Activated naive CD4-positive, alpha-beta T cell treated with anti-CD3 and anti-CD28 coated beads, Interleukin-2, amount 10 ng/mL, durations not matched to agents 7 days and 5 days (primary cell): Measurements from ENCODE around the gene SOX11.

Source experiments
- CTCF ChIA-PET: fragments of 350-600 bp; sonication (Branson Sonifier 250); formaldehyde crosslinking; loops from one replicate; lab custom pipeline; 2021; ENCODE audit warnings: antibody characterized with exemption; lab: Charles Lee
- DNase-seq: peaks from one replicate; pipeline ENCODE4 v3.0.0-alpha.2; 2020
- H3K27ac Mint-ChIP-seq: one replicate; pipeline ENCODE4 v1.8.0; 2021; ENCODE audit warnings: mild to moderate bottlenecking, moderate library complexity, mixed read lengths
- H3K27me3 Mint-ChIP-seq: one replicate; pipeline ENCODE4 v1.8.0; 2021; ENCODE audit warnings: mild to moderate bottlenecking, mixed read lengths
- H3K36me3 Mint-ChIP-seq: one replicate; pipeline ENCODE4 v1.8.0; 2021; ENCODE audit warnings: mixed read lengths
- H3K4me1 Mint-ChIP-seq: one replicate; pipeline ENCODE4 v1.8.0; 2021; ENCODE audit warnings: mixed read lengths
- H3K4me3 Mint-ChIP-seq: one replicate; pipeline ENCODE4 v1.8.0; 2021; ENCODE audit warnings: mild to moderate bottlenecking, moderate library complexity, mixed read lengths
- H3K9me3 Mint-ChIP-seq: one replicate; pipeline ENCODE4 v1.8.0; 2021; ENCODE audit warnings: mixed read lengths

Gene SOX11

DNA sequence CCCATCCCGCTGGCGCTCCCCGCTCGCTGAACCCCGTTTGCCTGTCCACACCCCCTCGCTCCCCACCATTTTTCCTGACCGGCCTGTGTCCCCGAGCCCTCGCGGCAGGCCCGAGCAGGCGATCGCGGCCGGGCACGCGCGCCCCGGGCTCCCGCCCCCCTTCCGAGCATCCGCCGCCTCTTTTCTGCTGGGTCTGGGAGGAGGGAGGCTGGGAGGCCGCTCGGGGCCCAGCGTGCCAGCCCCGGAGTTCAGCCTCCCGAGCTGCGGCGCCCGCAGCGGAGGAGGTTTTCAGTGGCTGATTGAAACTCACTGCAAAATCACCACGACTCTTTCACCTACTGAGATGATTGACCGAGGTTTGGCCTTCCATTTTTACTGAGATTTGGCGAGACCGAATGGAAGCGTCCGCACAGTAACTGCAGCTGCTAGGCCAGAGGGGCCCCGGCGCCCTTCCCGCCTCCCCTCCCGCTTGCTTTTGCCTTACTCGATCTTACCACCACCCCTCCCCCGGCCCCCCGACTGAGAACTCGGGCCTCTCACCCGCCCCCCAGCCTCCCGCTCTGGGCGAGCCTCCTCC is 4.8 kb downstream of the SOX11 start:
- Mint-ChIP-seq H3K4me1 (peaks cover 10% of the 10 kb centered on the region), H3K27ac (no peak overlapping the region), H3K27me3 (peaks cover 58% of the 10 kb centered on the region), H3K4me3 (no peak overlapping the region), H3K36me3 (peaks cover 4% of the 10 kb centered on the region), H3K9me3 (no peaks in the 10 kb centered on the region)
- CTCF ChIA-PET: no interaction called here
- no peak for DNase-seq

DNA sequence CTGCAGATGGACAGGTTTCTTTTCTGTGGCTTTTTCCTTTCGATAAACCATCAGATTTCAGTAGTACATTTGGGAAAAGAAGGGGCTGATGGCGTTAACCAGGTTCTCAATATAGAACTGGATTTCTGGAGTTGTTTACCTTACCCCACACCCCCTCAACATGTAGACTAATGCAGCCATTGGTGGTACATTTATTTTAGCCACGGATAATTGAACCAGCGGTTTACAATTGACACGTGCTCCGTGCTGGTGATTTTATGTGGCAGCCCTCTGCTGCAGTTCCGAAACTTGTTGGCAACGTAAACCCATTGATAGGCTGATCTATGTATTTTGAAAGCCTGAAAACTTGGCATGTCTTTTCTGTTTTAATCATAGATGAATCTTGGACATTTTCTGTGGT is 5.4 kb downstream of the SOX11 start:
- H3K4me3 Mint-ChIP-seq: no peak overlapping the region
- peaks cover 4% of the 10 kb centered on the region for H3K36me3 Mint-ChIP-seq
- CTCF ChIA-PET: no interaction called here
- H3K4me1 Mint-ChIP-seq: peaks cover 10% of the 10 kb centered on the region
- H3K27me3 Mint-ChIP-seq: peaks cover 52% of the 10 kb centered on the region
- DNase-seq: no peak
- no peaks in the 10 kb centered on the region for H3K9me3 Mint-ChIP-seq
- H3K27ac Mint-ChIP-seq: no peak overlapping the region

DNA sequence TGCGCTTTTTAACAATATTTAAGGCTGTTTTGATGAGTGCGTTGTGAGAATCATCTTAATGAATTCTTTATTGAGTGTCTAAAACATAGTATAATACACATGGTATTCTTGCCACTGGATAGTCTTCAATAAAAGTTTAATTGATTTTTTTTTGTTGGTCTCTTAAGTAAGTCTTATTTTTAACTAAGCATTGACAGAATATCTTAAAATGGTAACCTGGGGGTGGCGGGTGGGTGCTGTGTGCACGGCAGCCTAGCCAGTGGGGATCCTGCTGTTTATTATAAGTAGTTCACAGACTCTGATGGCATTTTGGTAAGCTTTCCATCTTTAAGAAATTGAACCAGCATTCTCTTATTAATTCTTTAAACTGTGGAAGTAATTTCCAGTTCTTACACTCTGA is 6.0 kb downstream of the SOX11 start:
- no peak overlapping the region for H3K27ac Mint-ChIP-seq
- peaks cover 48% of the 10 kb centered on the region for H3K27me3 Mint-ChIP-seq
- peaks cover 4% of the 10 kb centered on the region for H3K36me3 Mint-ChIP-seq
- H3K9me3 Mint-ChIP-seq: no peaks in the 10 kb centered on the region
- no peak for DNase-seq
- CTCF ChIA-PET: no interaction called here
- H3K4me1 Mint-ChIP-seq: peaks cover 10% of the 10 kb centered on the region
- no peak overlapping the region for H3K4me3 Mint-ChIP-seq

DNA sequence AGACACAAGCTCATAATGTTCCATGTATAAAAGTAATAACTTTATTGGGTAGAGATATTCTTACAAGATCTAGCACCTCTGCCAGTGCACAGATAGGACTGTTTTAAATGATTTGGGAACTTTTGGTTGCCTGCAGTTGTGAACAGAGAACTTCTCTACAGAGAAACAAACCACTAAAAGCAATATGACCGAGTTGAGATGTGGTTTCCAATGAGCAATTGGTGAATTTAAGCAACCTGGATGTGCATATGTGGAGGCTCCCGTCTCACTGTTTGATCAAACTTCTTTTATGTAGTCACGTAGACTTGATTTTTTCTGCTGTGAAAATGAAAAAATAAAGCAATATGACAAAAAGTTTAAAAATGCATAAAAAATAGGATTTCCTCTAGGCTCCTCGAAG is 7.8 kb downstream of the SOX11 start:
- Mint-ChIP-seq H3K4me3 (no peak overlapping the region), H3K27ac (no peak overlapping the region), H3K27me3 (peaks cover 32% of the 10 kb centered on the region), H3K9me3 (peaks cover 2% of the 10 kb centered on the region), H3K4me1 (peaks cover 6% of the 10 kb centered on the region), H3K36me3 (peaks cover 1% of the 10 kb centered on the region)
- CTCF ChIA-PET: no interaction called here
- no peak for DNase-seq

DNA sequence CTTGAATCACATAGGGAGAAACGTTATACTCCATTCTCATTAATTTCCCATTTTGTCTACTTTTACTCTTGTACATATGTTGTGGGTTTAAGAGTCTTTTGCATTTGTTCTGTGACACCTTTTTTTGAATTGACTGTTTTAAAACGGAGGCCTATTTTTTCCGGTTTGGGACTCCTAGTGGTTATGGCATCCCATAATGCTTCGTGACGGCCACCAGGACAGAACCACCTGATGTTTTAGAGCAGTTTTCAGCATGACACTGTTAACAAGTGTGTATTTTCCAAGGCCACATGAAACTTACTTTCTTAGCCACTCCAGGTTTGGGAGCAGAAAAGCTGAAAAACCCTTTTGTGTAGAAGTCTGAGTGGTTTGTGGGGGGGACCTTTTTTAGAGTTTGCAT is 8.4 kb downstream of the SOX11 start:
- no peak overlapping the region for H3K27ac Mint-ChIP-seq
- H3K36me3 Mint-ChIP-seq: no peaks in the 10 kb centered on the region
- no peak for DNase-seq
- CTCF ChIA-PET: no interaction called here
- peaks cover 26% of the 10 kb centered on the region for H3K27me3 Mint-ChIP-seq
- no peak overlapping the region for H3K4me3 Mint-ChIP-seq
- H3K9me3 Mint-ChIP-seq: peaks cover 3% of the 10 kb centered on the region
- H3K4me1 Mint-ChIP-seq: peaks cover 4% of the 10 kb centered on the region

DNA sequence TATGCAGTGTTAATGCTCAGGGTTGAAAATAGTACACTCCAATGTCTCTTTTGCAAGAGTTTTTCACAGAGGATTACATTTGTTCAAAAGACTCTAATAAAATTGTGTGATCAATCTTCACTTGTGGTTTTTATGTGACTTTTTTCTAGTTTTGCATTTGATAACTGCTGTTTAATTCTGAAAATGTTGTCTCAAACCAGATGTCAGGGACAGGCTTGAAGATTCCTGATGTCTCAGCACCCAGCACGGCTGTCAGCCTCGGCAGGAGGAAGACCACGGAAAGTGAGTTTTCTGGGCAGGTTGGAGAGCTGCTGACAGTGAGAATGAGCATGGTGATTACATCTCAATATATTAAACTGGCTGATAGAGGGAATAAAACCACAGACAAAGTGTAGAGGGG is 9.1 kb downstream of the SOX11 start:
- Mint-ChIP-seq H3K4me1 (no peaks in the 10 kb centered on the region), H3K36me3 (no peaks in the 10 kb centered on the region), H3K27me3 (peaks cover 19% of the 10 kb centered on the region), H3K9me3 (peaks cover 3% of the 10 kb centered on the region), H3K27ac (no peak overlapping the region), H3K4me3 (no peak overlapping the region)
- CTCF ChIA-PET: no interaction called here
- DNase-seq: no peak

DNA sequence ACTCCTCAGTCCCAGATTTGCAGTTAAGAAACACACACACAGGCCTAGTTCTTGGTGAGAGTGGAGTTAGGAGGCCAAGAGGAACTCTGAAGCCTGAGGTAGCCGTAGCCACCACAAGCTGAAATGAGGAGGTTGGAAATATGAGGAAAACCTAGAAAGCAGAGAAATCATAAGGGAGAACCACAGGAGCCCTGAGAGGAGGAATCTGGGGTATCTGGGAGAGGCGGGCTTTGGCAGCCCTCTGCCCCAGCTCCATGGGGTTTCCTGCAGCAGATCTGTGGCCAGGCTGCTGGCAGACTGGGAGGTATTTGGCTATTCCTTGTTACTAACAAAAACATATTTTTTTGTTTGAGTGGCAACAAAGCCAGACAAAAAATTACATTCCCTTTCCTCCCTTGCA is 11.0 kb downstream of the SOX11 start:
- Mint-ChIP-seq H3K36me3 (no peaks in the 10 kb centered on the region), H3K4me1 (no peaks in the 10 kb centered on the region), H3K9me3 (peaks cover 3% of the 10 kb centered on the region), H3K27ac (no peak overlapping the region), H3K4me3 (no peak overlapping the region), H3K27me3 (peaks cover 4% of the 10 kb centered on the region)
- DNase-seq: no peak
- CTCF ChIA-PET: no interaction called here

DNA sequence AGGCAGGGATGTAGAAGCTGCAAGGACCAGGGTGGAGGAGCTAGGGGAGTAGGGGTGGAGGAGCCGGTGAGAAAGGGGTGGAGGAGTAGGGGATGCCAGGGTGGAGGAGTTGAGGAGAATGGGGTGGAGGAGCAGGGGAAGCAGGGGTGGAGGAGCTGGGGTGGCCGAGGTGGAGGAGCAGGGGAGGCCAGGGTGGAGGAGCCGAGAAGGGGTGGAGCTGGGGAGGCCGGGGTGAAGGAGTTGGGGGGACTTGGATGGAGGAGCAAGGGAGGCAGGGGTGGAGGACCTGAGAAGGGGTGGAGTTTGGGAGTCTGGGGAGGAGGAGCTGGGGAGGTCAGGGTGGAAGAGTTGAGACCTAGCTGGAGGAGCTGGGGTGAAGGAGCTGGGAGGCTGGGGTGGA is 13.3 kb downstream of the SOX11 start:
- peaks cover 3% of the 10 kb centered on the region for H3K9me3 Mint-ChIP-seq
- H3K4me3 Mint-ChIP-seq: no peak overlapping the region
- H3K36me3 Mint-ChIP-seq: no peaks in the 10 kb centered on the region
- H3K27me3 Mint-ChIP-seq: peaks cover 4% of the 10 kb centered on the region
- no peak overlapping the region for H3K27ac Mint-ChIP-seq
- no peaks in the 10 kb centered on the region for H3K4me1 Mint-ChIP-seq
- CTCF ChIA-PET: no interaction called here
- DNase-seq: no peak

DNA sequence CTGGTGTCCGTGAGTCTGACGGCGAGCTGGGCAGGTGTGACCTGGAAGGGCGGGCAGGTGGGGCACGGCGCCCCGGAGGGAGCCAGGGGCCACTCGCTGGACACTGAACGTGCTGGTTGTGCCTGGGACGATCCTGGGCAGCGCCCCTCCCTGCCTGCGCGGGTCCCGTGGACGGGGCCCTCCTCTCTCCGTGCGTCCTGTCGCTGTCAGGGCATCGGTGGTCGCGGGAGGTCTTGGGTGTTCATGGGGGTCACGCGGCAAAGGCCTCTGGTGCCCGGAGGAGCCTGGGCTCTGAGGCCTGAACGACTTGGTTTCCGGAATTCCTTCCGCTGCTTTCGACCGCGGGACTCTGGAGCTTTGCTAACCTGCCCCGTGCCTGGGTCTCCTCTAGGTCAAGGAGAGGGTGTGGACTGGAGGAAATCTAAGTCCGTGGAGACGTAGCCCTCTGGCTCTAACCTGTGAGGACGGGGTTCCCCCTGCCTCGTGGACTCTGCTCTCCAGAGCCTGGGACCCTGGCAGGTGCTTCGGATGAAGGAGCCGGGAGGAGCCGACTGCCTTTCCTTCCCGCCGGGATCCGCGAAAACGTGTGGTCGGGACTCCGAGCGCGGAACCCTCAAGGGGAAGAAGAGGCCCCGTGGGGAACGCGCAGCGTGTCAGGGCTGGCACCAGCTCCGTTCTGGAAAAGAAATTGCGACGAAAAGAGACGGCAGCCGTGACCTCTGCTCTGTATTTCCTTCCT is 14.7 kb downstream of the SOX11 start:
- H3K36me3 Mint-ChIP-seq: no peaks in the 10 kb centered on the region
- peaks cover 4% of the 10 kb centered on the region for H3K27me3 Mint-ChIP-seq
- no peak for DNase-seq
- H3K4me1 Mint-ChIP-seq: no peaks in the 10 kb centered on the region
- H3K9me3 Mint-ChIP-seq: peaks cover 3% of the 10 kb centered on the region
- CTCF ChIA-PET: no interaction called here
- H3K27ac Mint-ChIP-seq: no peak overlapping the region
- H3K4me3 Mint-ChIP-seq: no peak overlapping the region

DNA sequence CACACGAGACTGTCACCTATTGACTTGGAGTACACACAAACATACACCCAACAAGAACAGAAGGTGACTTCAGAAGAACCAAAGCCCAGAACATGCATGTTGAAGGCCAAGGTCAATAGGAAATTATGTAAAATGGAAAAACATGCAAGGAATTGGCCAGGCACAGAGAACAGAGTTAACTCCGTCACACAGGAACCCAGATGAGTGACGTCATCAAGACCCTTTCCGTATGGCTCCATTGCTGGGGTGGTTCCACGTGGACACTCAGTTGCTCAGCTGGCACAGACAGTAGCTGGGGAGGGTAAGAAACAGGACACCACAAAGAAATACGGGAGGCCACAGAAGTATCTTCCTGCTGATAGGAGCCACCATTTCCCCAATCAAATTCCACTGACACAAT is 18.4 kb downstream of the SOX11 start:
- no peak for DNase-seq
- H3K27ac Mint-ChIP-seq: no peak overlapping the region
- no peaks in the 10 kb centered on the region for H3K36me3 Mint-ChIP-seq
- no peak overlapping the region for H3K4me3 Mint-ChIP-seq
- CTCF ChIA-PET: no interaction called here
- H3K4me1 Mint-ChIP-seq: no peaks in the 10 kb centered on the region
- H3K9me3 Mint-ChIP-seq: no peaks in the 10 kb centered on the region
- no peaks in the 10 kb centered on the region for H3K27me3 Mint-ChIP-seq

DNA sequence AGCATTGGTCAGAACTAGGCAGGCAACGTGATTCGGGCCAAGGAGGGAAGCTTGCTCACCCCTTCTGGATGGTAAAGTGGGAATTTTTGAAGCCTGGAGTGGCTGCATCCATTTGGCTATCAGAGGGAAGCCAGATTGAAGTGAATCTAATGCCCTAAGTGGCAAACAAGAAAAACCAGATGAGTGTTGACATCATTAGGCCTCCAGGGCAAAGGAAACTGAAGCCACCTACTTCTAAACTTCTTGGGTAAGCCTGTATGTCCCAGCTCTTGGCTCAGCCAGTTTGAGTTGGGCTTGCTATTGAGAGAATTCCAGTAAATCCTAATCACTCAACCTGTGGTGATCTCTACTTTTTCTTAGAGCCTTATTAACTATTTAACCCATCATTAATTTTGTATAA is 20.9 kb downstream of the SOX11 start:
- Mint-ChIP-seq H3K27ac (no peak overlapping the region), H3K4me3 (no peak overlapping the region), H3K27me3 (no peaks in the 10 kb centered on the region), H3K4me1 (no peaks in the 10 kb centered on the region), H3K9me3 (peaks cover 2% of the 10 kb centered on the region), H3K36me3 (no peaks in the 10 kb centered on the region)
- DNase-seq: no peak
- CTCF ChIA-PET: no interaction called here

DNA sequence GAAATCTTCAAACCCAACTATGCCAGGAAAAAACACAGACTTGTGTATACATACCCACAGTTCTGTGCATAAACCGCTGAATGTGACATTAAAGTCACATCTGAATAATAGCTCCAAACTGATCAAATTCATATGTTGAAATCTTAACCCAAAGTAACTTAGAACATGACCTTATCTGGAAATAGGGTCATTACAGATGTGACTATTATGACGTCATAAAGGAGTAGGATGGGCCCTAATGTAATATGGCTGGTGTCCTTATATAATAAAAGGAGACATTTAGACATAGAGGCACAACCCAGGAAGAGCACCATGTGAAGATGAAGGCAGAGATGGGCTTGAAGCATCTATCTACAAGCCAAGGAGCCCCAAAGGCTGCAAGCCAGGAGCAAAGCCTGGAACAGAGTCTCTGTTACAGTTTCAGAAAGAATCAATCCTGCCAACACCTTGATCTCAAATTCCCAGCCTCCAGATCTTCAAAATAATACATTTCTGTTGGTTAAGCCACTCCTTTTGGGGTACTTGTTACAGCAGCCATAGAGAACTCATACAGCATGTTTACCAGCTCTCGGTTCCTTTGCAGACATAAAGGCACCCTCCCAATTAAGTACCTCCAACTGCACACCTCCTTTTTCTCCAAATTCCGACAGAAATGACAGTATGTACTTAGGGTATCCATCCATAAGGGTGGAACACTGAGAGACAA is 27.6 kb downstream of the SOX11 start:
- H3K27ac Mint-ChIP-seq: no peak overlapping the region
- H3K4me1 Mint-ChIP-seq: no peaks in the 10 kb centered on the region
- no peaks in the 10 kb centered on the region for H3K27me3 Mint-ChIP-seq
- DNase-seq: no peak
- peaks cover 6% of the 10 kb centered on the region for H3K9me3 Mint-ChIP-seq
- CTCF ChIA-PET: no interaction called here
- H3K36me3 Mint-ChIP-seq: no peaks in the 10 kb centered on the region
- no peak overlapping the region for H3K4me3 Mint-ChIP-seq

DNA sequence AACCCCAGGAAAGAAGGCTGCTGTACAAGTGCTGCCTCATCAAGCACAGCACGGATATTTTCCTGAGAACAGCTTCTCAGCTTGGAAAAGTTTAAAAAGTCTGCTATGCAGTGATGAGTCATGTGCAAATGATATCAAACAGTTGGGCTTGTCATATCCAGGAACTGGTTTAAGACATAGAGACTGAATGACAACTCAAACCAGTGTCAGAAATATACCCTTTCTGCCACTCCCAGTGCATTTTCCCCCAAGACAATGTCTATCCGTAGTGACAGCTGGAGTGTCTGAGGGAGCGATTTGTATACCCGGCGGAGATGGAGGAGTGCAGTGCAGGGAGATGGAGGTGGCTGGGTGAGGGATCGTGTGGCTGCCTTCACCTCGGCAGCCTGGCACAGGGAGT is 28.2 kb downstream of the SOX11 start:
- Mint-ChIP-seq H3K4me3 (no peak overlapping the region), H3K4me1 (no peaks in the 10 kb centered on the region), H3K27ac (no peak overlapping the region), H3K36me3 (no peaks in the 10 kb centered on the region), H3K9me3 (peaks cover 6% of the 10 kb centered on the region), H3K27me3 (no peaks in the 10 kb centered on the region)
- DNase-seq: no peak
- CTCF ChIA-PET: no interaction called here

DNA sequence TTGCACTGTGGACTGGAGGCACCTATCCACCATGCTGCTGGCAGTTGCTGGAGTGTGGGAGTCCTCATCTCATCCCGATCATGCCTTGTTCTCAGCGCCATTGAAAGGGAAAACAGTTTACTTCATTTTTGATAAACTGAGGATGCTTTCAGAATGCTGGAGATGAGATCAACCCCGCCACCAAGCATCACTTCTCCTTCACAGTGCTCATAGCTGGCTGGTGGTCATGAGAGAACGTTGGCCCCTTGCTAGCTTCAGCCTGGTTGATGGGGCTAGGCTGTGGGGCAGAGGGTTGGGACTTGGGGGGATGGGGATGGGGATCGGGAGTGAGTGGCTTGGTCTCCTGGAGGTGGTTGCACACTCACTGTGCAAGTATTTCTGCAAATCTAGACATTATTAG is 30.1 kb downstream of the SOX11 start:
- CTCF ChIA-PET: no interaction called here
- Mint-ChIP-seq H3K27ac (no peak overlapping the region), H3K4me3 (no peak overlapping the region), H3K27me3 (peaks cover 6% of the 10 kb centered on the region), H3K36me3 (no peaks in the 10 kb centered on the region), H3K4me1 (no peaks in the 10 kb centered on the region), H3K9me3 (peaks cover 6% of the 10 kb centered on the region)
- DNase-seq: no peak
